OCI-LY3 (cell line): ENCODE data around the gene TRIO.

ENCODE experiments used
- H2AFZ ChIP-seq: fragments of 200-600, 300-600 bp; shearing (Covaris generic); 2 replicates; pipeline ENCODE4 v1.6.0; 2014; ENCODE audit warnings: antibody characterized with exemption, low read depth, low read length
- H3K27ac ChIP-seq: fragments of 200-600, 300-600 bp; sonication (generic); 2 replicates; pipeline ENCODE4 v1.5.1; 2014; ENCODE audit warnings: mild to moderate bottlenecking, low read length, moderate library complexity, mixed read lengths
- H3K27me3 ChIP-seq: fragments of 200-600, 300-600 bp; sonication (generic); 2 replicates; pipeline ENCODE4 v1.6.1; 2014; ENCODE audit warnings: low read depth, low read length, mixed read lengths
- H3K36me3 ChIP-seq: fragments of 200-600, 300-600 bp; sonication (generic); replicated peaks from 2 replicates; pipeline ENCODE3; 2014; ENCODE audit warnings: low read depth, low read length, mixed read lengths
- H3K4me1 ChIP-seq: fragments of 300-600, 200-600 bp; sonication (generic); 2 replicates; pipeline ENCODE4 v1.6.1; 2014; ENCODE audit warnings: low read length, mixed read lengths
- H3K4me2 ChIP-seq: fragments of 200-600, 300-600 bp; sonication (generic); 2 replicates; pipeline ENCODE4 v1.6.1; 2014; ENCODE audit warnings: low read length, mixed read lengths
- H3K4me3 ChIP-seq: fragments of 300-600, 200-600 bp; sonication (generic); 2 replicates; pipeline ENCODE4 v1.5.1; 2014; ENCODE audit warnings: antibody characterized with exemption, mild to moderate bottlenecking, low read length, moderate library complexity
- H3K79me2 ChIP-seq: fragments of 300-600, 200-600 bp; shearing (Covaris generic); 2 replicates; pipeline ENCODE4 v1.6.1; 2014; ENCODE audit warnings: mild to moderate bottlenecking, low read length, mixed read lengths
- H3K9ac ChIP-seq: fragments of 300-600, 200-600 bp; shearing (Covaris generic); 2 replicates; pipeline ENCODE4 v1.6.0; 2014; ENCODE audit warnings: mild to moderate bottlenecking, low read length, moderate library complexity
- H3K9me3 ChIP-seq: fragments of 200-600, 300-600 bp; shearing (Covaris generic); 2 replicates; pipeline ENCODE4 v1.6.1; 2014; ENCODE audit warnings: low read length, mixed read lengths; ENCODE audit not compliant: insufficient read depth
- H4K20me1 ChIP-seq: fragments of 200-600, 300-600 bp; sonication (generic); 2 replicates; pipeline ENCODE4 v1.6.1; 2016; ENCODE audit warnings: low read length, mixed read lengths; ENCODE audit not compliant: insufficient read depth
- CTCF ChIP-seq: fragments of 200-600, 300-600 bp; sonication (generic); IDR thresholded peaks from 2 replicates; pipeline ENCODE4 v1.5.1; 2014; ENCODE audit warnings: antibody characterized with exemption, low read length, low read depth
- EZH2phosphoT487 ChIP-seq: fragments of 200-600 bp; shearing (Covaris generic); IDR thresholded peaks from 2 replicates; pipeline ENCODE4 v1.6.1; 2018; ENCODE audit warnings: antibody characterized with exemption, mixed run types, low read depth

The TRIO gene

GRCh38 chr5:14414007-14414406 is 270.9 kb downstream of the TRIO start:
- Histone ChIP-seq H3K27ac (no peak overlapping the region), H3K79me2 (no peaks in the 10 kb centered on the region), H4K20me1 (no peaks in the 10 kb centered on the region), H3K9me3 (no peaks in the 10 kb centered on the region), H3K4me1 (peaks cover 22% of the 10 kb centered on the region), H3K36me3 (no peaks in the 10 kb centered on the region), H3K4me3 (no peak overlapping the region), H3K9ac (no peak overlapping the region), H3K27me3 (peaks cover 19% of the 10 kb centered on the region), H3K4me2 (no peak overlapping the region), H2AFZ (no peak overlapping the region)
- TF ChIP-seq CTCF = no peak
- no peak for TF ChIP-seq EZH2phosphoT487

- H3K4me2 ChIP-seq = peak overlapping the region; percentile 70
Measured at GRCh38 chr5:14414656-14415023, 271.5 kb downstream of the TRIO start.

GRCh38 chr5:14415024-14415697 is 272.0 kb downstream of the TRIO start:
- Histone ChIP-seq H3K9ac (no peak overlapping the region), H2AFZ (no peak overlapping the region), H3K4me1 (peaks cover 22% of the 10 kb centered on the region), H3K4me2 (peak overlapping the region; percentile 70), H3K9me3 (no peaks in the 10 kb centered on the region), H3K27ac (no peak overlapping the region), H3K27me3 (peaks cover 19% of the 10 kb centered on the region), H3K4me3 (peak overlapping the region; percentile 53), H4K20me1 (no peaks in the 10 kb centered on the region), H3K79me2 (no peaks in the 10 kb centered on the region), H3K36me3 (no peaks in the 10 kb centered on the region)
- no peak for TF ChIP-seq CTCF
- no peak for TF ChIP-seq EZH2phosphoT487

More at GRCh38 chr5:14414656-14415023, 271.5 kb downstream of the TRIO start:
- Histone ChIP-seq H3K27me3 (peaks cover 19% of the 10 kb centered on the region), H4K20me1 (no peaks in the 10 kb centered on the region), H3K4me1 (peaks cover 22% of the 10 kb centered on the region), H3K27ac (no peak overlapping the region), H3K36me3 (no peaks in the 10 kb centered on the region), H3K79me2 (no peaks in the 10 kb centered on the region), H3K4me3 (peak overlapping the region; percentile 53; the same call in 1 of the 2 replicates), H3K9me3 (no peaks in the 10 kb centered on the region), H3K9ac (no peak overlapping the region), H2AFZ (no peak overlapping the region)
- TF ChIP-seq EZH2phosphoT487 (no peak), CTCF (no peak)

GRCh38 chr5:14415698-14416074 is 272.5 kb downstream of the TRIO start:
- H3K36me3 ChIP-seq = no peaks in the 10 kb centered on the region
- H3K9ac ChIP-seq = no peak overlapping the region

More at GRCh38 chr5:14415698-14416074, 272.5 kb downstream of the TRIO start:
- TF ChIP-seq EZH2phosphoT487 (no peak), CTCF (no peak)
- Histone ChIP-seq H3K27ac (no peak overlapping the region), H2AFZ (no peak overlapping the region), H3K4me1 (peaks cover 22% of the 10 kb centered on the region), H3K9me3 (no peaks in the 10 kb centered on the region), H3K4me3 (peak overlapping the region; percentile 53), H4K20me1 (no peaks in the 10 kb centered on the region), H3K79me2 (no peaks in the 10 kb centered on the region), H3K27me3 (peaks cover 19% of the 10 kb centered on the region), H3K4me2 (peak overlapping the region; percentile 70)
